ENCODE measurements around the gene PAK1IP1. TPM values are rescaled to one million over a fixed set of nuclear protein-coding genes. Genes with fewer than 3 reads are reported as not detected.

Gene PAK1IP1
- total and polyA plus RNA-seq, 10 of the 15 experiments (the other 5 are each of a cell fraction or from before 2014, with no cell fraction given), result 26.0 to 98.5 (median 47.8) TPM

DNA sequence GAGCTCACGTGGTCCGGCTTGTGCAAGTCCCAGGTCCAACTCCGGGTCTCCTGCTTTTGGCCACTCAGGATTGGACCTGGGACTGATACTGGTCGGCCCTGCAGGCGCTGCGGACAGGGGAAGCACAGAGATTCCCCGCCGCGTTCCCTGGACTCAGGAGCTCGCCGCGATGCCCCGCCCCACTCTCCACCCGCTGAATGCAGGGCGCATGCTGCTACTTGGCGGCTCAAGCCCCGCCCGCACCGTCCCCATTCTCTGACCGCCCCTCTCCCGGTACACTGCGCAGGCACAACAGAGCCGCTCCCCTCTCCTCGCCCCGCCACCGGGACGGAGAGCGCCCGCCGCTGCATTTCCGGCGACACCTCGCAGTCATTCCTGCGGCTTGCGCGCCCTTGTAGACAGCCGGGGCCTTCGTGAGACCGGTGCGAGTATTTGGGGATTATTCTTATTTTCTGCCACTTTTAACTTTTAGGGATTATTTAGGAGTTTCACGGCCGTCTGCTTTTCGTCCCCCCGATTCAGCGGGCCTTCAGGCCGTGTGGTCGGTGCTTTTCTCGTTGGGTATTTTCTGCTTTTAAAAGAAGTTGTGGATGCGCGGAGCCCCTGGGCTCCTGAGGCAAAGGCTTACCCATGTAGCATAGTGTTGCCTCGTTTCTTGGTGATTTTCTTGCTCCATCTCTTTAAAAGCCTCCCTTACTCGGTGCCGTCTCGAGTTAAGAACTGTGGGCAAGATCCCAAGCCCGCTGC lies 28.2 kb downstream of the PAK1IP1 start, which contains the start of gene TMEM14C (continued):
- TF ChIP-seq LARP7 (IDR thresholded peaks at IDR 0.05), result peak; percentile 76; the same call in 1 of the 2 replicates
- no peak for TF ChIP-seq E2F4 (IDR thresholded peaks at IDR 0.05; ENCODE audit: low read depth, low read length)
- TF ChIP-seq USF1 (IDR thresholded peaks at IDR 0.05; ENCODE audit: borderline replicate concordance, extremely low read length, insufficient read depth, low read depth, low read length), result peak; percentile 63
- TF ChIP-seq POU2F2 (IDR thresholded peaks at IDR 0.05; ENCODE audit: borderline replicate concordance, low read depth, low read length), result no peak
- no peak for TF ChIP-seq KLF5 (IDR thresholded peaks at IDR 0.05; ENCODE audit: partially characterized antibody)
- peak; percentile 15; the same call in 1 of the 2 replicates for TF ChIP-seq RB1 (IDR thresholded peaks at IDR 0.05; ENCODE audit: borderline replicate concordance)
- TF ChIP-seq, protein P1, sequence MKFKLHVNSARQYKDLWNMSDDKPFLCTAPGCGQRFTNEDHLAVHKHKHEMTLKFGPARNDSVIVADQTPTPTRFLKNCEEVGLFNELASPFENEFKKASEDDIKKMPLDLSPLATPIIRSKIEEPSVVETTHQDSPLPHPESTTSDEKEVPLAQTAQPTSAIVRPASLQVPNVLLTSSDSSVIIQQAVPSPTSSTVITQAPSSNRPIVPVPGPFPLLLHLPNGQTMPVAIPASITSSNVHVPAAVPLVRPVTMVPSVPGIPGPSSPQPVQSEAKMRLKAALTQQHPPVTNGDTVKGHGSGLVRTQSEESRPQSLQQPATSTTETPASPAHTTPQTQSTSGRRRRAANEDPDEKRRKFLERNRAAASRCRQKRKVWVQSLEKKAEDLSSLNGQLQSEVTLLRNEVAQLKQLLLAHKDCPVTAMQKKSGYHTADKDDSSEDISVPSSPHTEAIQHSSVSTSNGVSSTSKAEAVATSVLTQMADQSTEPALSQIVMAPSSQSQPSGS (IDR thresholded peaks at IDR 0.05; ENCODE audit: low read length), result no peak
- TF ChIP-seq PBX3 (IDR thresholded peaks at IDR 0.05; ENCODE audit: insufficient replicate concordance, low read depth, low read length), result no peak
- no peak for TF ChIP-seq CTCF (IDR thresholded peaks at IDR 0.05 in 2 of 3, conservative IDR thresholded peaks at IDR 0.05 in 1 of 3; ENCODE audit: control insufficient read depth in 2 of 3, extremely low read depth in 1 of 3, insufficient read depth in 1 of 3, low read depth in 3 of 3, low read length in 3 of 3)
- TF ChIP-seq NFIC (IDR thresholded peaks at IDR 0.05; ENCODE audit: low read depth, low read length), result no peak
- peak; percentile 37; the same call in 1 of the 2 replicates for TF ChIP-seq ZNF207 (IDR thresholded peaks at IDR 0.05; ENCODE audit: borderline replicate concordance)
- no peak for TF ChIP-seq SIX5 (IDR thresholded peaks at IDR 0.05; ENCODE audit: low read depth, low read length, severe bottlenecking)
- TF ChIP-seq EED (IDR thresholded peaks at IDR 0.05; ENCODE audit: low read depth), result peak; percentile 66
- peak; percentile 39; the same call in 1 of the 2 replicates for TF ChIP-seq CBFB (IDR thresholded peaks at IDR 0.05; ENCODE audit: low read depth)
- no peak for TF ChIP-seq BCLAF1 (IDR thresholded peaks at IDR 0.05)
- peak; percentile 85 to 89 for TF ChIP-seq IKZF2 (IDR thresholded peaks at IDR 0.05)
- 0 out of 4 replicates have a peak, but pooled peaks of 1 of the 2 experiments have one; percentile 37 for TF ChIP-seq CEBPB (IDR thresholded peaks at IDR 0.05; ENCODE audit: borderline replicate concordance in 1 of 2, low read depth in 2 of 2, low read length in 2 of 2)
- TF ChIP-seq TBL1XR1 (IDR thresholded peaks at IDR 0.05; ENCODE audit: low read depth, low read length), result peak; percentile 37; the same call in 1 of the 2 replicates
- no peak for TF ChIP-seq CBX5 (IDR thresholded peaks at IDR 0.05; ENCODE audit: low read depth)

Measured in GM12878 (cell line).